ENCODE measurements around the gene ACP7.

ACP7 gene

GRCh38 chr19:39098365-39099269 is 14.4 kb downstream of the ACP7 start:
- DNase-seq (ENCODE audit: low read depth) = no peak
- no peak overlapping the region for H3K4me3 ChIP-seq (ENCODE audit: low read length)
- TF ChIP-seq CTCF (conservative IDR thresholded peaks at IDR 0.05; ENCODE audit: low read depth, low read length) = no peak

GRCh38 chr19:39099341-39099740 is 15.2 kb downstream of the ACP7 start:
- no peak for DNase-seq (ENCODE audit: low read depth)
- TF ChIP-seq CTCF (conservative IDR thresholded peaks at IDR 0.05; ENCODE audit: low read depth, low read length) = no peak
- no peak overlapping the region for H3K4me3 ChIP-seq (ENCODE audit: low read length)

GRCh38 chr19:39100500-39101166 is 16.5 kb downstream of the ACP7 start:
- no peak for TF ChIP-seq CTCF (conservative IDR thresholded peaks at IDR 0.05; ENCODE audit: low read depth, low read length)
- DNase-seq (ENCODE audit: low read depth) = no peak
- H3K4me3 ChIP-seq (ENCODE audit: low read length) = no peak overlapping the region

GRCh38 chr19:39103151-39103550 is 19.0 kb downstream of the ACP7 start:
- no peak for DNase-seq (ENCODE audit: low read depth)
- no peak for TF ChIP-seq CTCF (conservative IDR thresholded peaks at IDR 0.05; ENCODE audit: low read depth, low read length)
- H3K4me3 ChIP-seq (ENCODE audit: low read length) = no peak overlapping the region

- TF ChIP-seq CTCF (conservative IDR thresholded peaks at IDR 0.05; ENCODE audit: low read depth, low read length) = no peak
- H3K4me3 ChIP-seq (ENCODE audit: low read length) = no peak overlapping the region
- DNase-seq (ENCODE audit: low read depth) = no peak
Measured at GRCh38 chr19:39104186-39104596, 20.0 kb downstream of the ACP7 start.

- no peak overlapping the region for H3K4me3 ChIP-seq (ENCODE audit: low read length)
- no peak for TF ChIP-seq CTCF (conservative IDR thresholded peaks at IDR 0.05; ENCODE audit: low read depth, low read length)
- DNase-seq (ENCODE audit: low read depth) = no peak
Measured at GRCh38 chr19:39106194-39106593, 22.0 kb downstream of the ACP7 start.

Data from retinal pigment epithelial cell (primary cell).